BE2C (cell line): Measurements from ENCODE around the gene TPX2. TPM values are rescaled to one million over a fixed set of nuclear protein-coding genes. Genes with fewer than 3 reads are reported as not detected.

Experiments used
- DNase-seq: peaks from one replicate; pipeline ENCODE4 v3.0.0-alpha.2; 2020
- H3K27me3 ChIP-seq: fragments of 250-450 bp; sonication (Bioruptor Pico); 2 replicates; pipeline ENCODE4 v1.5.1; 2020; ENCODE audit warnings: mild to moderate bottlenecking
- H3K36me3 ChIP-seq: fragments of 250-450 bp; sonication (Bioruptor Pico); 2 replicates; pipeline ENCODE4 v1.5.1; 2020; ENCODE audit warnings: mild to moderate bottlenecking
- H3K4me1 ChIP-seq: fragments of 250-450 bp; sonication (Bioruptor Pico); 2 replicates; pipeline ENCODE4 v1.5.1; 2020
- H3K4me3 ChIP-seq: 2 replicates; pipeline ENCODE4 v1.5.1; 2011; ENCODE audit warnings: low read depth, low read length
- H3K9me3 ChIP-seq: fragments of 250-450 bp; sonication (Bioruptor Pico); 2 replicates; pipeline ENCODE4 v1.5.1; 2020
- polyA plus RNA-seq: library from polyadenylated mRNA; unstranded; fragments of >200 nt; gene quantifications from one replicate; pipeline ENCODE4 v1.2.1, GENCODE V29; 2012; ENCODE audit warnings: low read depth, missing spikeins; ENCODE audit not compliant: insufficient read length, insufficient read depth
- TF ChIP-seq, protein P1 (sequence below): IDR thresholded peaks from 2 replicates; pipeline ENCODE4 v1.5.1; 2012; ENCODE audit warnings: mild to moderate bottlenecking, low read depth, low read length

TPX2 gene, protein sequence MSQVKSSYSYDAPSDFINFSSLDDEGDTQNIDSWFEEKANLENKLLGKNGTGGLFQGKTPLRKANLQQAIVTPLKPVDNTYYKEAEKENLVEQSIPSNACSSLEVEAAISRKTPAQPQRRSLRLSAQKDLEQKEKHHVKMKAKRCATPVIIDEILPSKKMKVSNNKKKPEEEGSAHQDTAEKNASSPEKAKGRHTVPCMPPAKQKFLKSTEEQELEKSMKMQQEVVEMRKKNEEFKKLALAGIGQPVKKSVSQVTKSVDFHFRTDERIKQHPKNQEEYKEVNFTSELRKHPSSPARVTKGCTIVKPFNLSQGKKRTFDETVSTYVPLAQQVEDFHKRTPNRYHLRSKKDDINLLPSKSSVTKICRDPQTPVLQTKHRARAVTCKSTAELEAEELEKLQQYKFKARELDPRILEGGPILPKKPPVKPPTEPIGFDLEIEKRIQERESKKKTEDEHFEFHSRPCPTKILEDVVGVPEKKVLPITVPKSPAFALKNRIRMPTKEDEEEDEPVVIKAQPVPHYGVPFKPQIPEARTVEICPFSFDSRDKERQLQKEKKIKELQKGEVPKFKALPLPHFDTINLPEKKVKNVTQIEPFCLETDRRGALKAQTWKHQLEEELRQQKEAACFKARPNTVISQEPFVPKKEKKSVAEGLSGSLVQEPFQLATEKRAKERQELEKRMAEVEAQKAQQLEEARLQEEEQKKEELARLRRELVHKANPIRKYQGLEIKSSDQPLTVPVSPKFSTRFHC
- polyA plus RNA-seq, result 13.8 TPM

DNA sequence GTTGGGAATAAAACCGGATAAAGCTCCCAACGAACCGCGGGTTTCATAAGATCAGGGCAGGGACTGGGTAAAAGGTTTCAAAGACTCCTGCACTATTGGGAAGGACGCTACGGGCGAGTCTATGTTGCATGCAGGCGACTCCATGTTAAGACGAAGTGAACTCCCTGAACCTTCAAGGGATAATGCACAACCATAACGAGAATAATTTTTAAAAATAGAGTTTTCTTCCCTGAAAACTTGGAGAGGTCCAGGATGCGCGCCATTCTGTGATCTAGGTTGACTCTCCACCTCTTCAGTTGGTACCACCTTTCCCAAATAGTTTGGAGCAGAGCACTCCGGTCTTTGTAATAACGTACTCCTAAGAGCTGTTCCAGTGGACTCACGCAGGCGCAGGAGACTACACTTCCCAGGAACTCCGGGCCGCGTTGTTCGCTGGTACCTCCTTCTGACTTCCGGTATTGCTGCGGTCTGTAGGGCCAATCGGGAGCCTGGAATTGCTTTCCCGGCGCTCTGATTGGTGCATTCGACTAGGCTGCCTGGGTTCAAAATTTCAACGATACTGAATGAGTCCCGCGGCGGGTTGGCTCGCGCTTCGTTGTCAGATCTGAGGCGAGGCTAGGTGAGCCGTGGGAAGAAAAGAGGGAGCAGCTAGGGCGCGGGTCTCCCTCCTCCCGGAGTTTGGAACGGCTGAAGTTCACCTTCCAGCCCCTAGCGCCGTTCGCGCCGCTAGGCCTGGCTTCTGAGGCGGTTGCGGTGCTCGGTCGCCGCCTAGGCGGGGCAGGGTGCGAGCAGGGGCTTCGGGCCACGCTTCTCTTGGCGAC, at the start of gene TPX2:
Gene TPX2 (plus strand): TSS at position 562 of the 821 bp plus-strand sequence. CDS start 18,187 bp downstream, outside the sequence.
- peaks cover 17% of the 10 kb centered on the region for H3K36me3 ChIP-seq
- peak; percentile 96 for DNase-seq
- no peaks in the 10 kb centered on the region for H3K9me3 ChIP-seq
- peak within 1 kb of the TSS; percentile 100 for H3K4me3 ChIP-seq
- H3K27me3 ChIP-seq, result no peaks in the 10 kb centered on the region
- TF ChIP-seq, protein P1, sequence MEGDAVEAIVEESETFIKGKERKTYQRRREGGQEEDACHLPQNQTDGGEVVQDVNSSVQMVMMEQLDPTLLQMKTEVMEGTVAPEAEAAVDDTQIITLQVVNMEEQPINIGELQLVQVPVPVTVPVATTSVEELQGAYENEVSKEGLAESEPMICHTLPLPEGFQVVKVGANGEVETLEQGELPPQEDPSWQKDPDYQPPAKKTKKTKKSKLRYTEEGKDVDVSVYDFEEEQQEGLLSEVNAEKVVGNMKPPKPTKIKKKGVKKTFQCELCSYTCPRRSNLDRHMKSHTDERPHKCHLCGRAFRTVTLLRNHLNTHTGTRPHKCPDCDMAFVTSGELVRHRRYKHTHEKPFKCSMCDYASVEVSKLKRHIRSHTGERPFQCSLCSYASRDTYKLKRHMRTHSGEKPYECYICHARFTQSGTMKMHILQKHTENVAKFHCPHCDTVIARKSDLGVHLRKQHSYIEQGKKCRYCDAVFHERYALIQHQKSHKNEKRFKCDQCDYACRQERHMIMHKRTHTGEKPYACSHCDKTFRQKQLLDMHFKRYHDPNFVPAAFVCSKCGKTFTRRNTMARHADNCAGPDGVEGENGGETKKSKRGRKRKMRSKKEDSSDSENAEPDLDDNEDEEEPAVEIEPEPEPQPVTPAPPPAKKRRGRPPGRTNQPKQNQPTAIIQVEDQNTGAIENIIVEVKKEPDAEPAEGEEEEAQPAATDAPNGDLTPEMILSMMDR, result no peak
- H3K4me1 ChIP-seq, result no peaks in the 10 kb centered on the region

DNA sequence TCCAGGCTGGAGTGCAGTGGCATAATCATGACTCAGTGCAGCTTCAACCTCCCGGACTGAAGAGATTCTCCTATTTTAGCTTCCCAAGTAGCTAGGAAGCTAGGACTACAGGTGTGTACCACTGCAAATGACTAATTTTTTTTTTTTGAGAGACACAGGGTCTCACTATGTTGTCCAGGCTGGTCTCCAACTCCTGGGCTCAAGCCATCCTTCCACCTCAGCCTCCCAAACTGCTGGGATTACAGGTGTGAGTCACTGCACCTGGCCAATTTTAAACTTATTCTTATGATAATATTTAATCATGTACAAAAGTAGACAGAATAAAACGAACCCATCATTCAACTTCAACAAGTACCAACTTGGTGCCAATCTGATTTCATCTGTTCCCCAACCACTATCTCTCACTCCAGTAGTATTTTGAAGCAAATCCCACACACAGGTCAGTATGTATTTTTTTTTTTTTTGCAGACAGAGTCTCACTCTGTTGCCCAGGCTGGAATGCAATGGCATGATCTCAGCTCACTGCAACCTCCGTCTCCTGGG, 48.9 kb upstream of the TPX2 start:
- TF ChIP-seq, protein P1, result no peak
- no peaks in the 10 kb centered on the region for H3K27me3 ChIP-seq
- H3K4me3 ChIP-seq, result no peak overlapping the region
- DNase-seq, result no peak
- H3K4me1 ChIP-seq, result no peaks in the 10 kb centered on the region
- peaks cover 7% of the 10 kb centered on the region for H3K36me3 ChIP-seq
- H3K9me3 ChIP-seq, result no peaks in the 10 kb centered on the region

DNA sequence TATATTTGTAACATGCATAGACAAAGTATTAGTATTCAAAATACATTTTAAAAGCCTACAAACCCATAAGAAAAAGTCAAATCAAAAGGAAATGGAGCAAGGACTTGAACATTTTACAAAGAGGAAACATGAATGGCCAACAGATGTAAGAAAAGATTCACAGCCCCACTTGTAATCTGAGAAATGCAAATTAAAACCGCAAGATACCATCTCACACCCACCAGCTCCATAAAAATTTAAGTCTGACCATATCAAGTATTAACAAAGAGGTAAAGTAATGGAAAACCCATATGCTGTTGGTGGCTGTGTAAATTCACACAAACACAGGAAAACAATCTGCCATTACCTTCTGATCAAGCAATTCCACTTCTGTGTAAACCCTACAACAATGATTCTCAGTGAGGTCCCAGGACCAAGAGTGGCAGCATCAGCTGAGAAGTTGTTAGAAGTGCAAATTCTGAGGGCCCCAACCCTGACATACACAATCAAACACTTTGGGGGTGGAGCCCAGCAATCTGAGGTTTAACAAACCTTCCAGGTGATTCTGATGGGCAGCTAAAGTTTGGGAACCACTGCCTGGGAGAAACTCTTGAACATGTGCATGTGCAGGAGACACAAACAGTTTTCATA, 47.3 kb upstream of the TPX2 start:
- no peaks in the 10 kb centered on the region for H3K27me3 ChIP-seq
- no peak for DNase-seq
- H3K36me3 ChIP-seq, result peaks cover 7% of the 10 kb centered on the region
- TF ChIP-seq, protein P1, result no peak
- no peaks in the 10 kb centered on the region for H3K4me1 ChIP-seq
- no peak overlapping the region for H3K4me3 ChIP-seq
- H3K9me3 ChIP-seq, result no peaks in the 10 kb centered on the region

DNA sequence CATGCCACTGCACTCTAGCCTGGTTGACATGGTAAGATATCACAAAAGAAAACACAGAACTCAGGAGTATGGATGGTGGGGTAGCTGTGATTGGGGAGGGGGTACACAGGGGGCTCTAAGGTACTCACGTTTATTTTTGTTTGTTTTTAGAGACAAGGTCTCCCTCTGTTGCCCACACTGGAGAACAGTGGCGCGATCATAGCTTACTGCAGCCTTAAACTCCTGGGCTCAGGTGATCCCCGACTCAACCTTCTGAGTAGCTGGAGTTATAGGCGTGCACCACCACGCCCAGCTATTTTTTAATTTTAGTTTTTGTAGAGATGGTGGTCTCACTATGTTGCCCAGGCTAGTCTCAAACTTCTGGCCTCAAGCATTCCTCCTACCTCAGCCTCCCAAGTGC, 45.7 kb upstream of the TPX2 start:
- Histone ChIP-seq H3K27me3 (no peaks in the 10 kb centered on the region), H3K9me3 (no peaks in the 10 kb centered on the region), H3K4me1 (no peaks in the 10 kb centered on the region), H3K36me3 (peaks cover 3% of the 10 kb centered on the region; the same call in 1 of the 2 replicates), H3K4me3 (no peak overlapping the region)
- TF ChIP-seq, protein P1, result no peak
- no peak for DNase-seq

DNA sequence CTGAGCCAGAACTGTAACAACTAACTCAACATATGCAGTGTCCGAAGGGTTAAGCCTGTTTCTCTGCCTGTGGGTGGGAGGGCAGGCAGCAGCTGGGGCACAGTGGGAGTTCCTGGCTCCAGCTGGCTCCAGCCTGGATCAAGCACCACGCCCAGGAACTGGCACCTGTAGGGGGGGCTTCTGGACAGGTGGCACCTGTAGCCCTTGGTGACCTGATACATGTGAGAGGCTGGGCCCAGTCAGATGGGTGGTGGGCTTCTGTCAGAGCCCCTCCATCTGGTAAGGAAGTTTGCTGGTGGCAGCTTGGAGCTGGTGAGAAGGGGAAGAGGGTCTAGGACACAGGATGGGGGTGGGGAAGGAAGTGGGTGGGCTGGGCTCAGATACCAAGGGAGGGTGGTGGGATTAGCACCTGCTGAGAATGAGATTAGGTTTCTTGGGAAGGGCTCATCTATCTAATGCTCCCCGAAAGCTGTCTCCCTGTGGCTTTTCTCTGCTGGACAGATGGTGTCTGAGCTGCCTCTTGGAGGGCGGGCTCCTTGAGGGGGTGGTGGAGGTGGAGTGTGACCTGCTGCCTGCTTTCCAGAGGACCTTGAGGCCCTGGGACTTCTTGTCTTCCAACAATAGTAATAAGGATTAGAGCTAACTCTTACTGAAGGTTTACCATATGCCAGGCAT, 45.0 kb upstream of the TPX2 start:
- TF ChIP-seq, protein P1, result no peak
- no peak overlapping the region for H3K4me3 ChIP-seq
- no peaks in the 10 kb centered on the region for H3K27me3 ChIP-seq
- H3K36me3 ChIP-seq, result peaks cover 3% of the 10 kb centered on the region; the same call in 1 of the 2 replicates
- H3K9me3 ChIP-seq, result no peaks in the 10 kb centered on the region
- H3K4me1 ChIP-seq, result no peaks in the 10 kb centered on the region
- DNase-seq, result no peak
